IMR-90 (cell line): Measurements from ENCODE around the gene KLHDC9.

Experiments
- BHLHE40 ChIP-seq: fragments of 150-350 bp; IDR thresholded peaks from 2 replicates; pipeline ENCODE4 v1.6.1; 2016; ENCODE audit warnings: mild to moderate bottlenecking, low read depth, low read length
- CEBPB ChIP-seq: IDR thresholded peaks from 2 replicates; pipeline ENCODE4 v1.6.1; 2012; ENCODE audit warnings: low read depth, low read length, improper control_type of control experiment
- CHD1 ChIP-seq: IDR thresholded peaks from 2 replicates; pipeline ENCODE4 v1.6.1; 2012; ENCODE audit warnings: low read depth, low read length, improper control_type of control experiment
- CTCF ChIP-seq: conservative IDR thresholded peaks from 2 replicates; pipeline ENCODE4 v1.5.1; 2012; ENCODE audit warnings: mild to moderate bottlenecking, low read depth, low read length, improper control_type of control experiment
- MAFK ChIP-seq: IDR thresholded peaks from 2 replicates; pipeline ENCODE4 v1.6.1; 2012; ENCODE audit warnings: low read depth, low read length, improper control_type of control experiment
- NFE2L2 ChIP-seq: fragments of 150-350 bp; IDR thresholded peaks from 2 replicates; pipeline ENCODE4 v1.6.1; 2016; ENCODE audit warnings: low read depth, mild to moderate bottlenecking, low read length
- POLR2A ChIP-seq: IDR thresholded peaks from 2 replicates; pipeline ENCODE4 v1.6.1; 2012; ENCODE audit warnings: mild to moderate bottlenecking, low read depth, low read length
- RAD21 ChIP-seq: IDR thresholded peaks from 2 replicates; pipeline ENCODE4 v1.6.1; 2012; ENCODE audit warnings: low read length, improper control_type of control experiment
- RCOR1 ChIP-seq: IDR thresholded peaks from 2 replicates; pipeline ENCODE4 v1.6.1; 2012; ENCODE audit warnings: mild to moderate bottlenecking, low read length, improper control_type of control experiment; ENCODE audit not compliant: insufficient replicate concordance
- RFX5 ChIP-seq: IDR thresholded peaks from 2 replicates; pipeline ENCODE4 v1.8.0; 2012; ENCODE audit warnings: low read depth, mild to moderate bottlenecking, low read length, moderate library complexity
- USF2 ChIP-seq: fragments of 150-350 bp; IDR thresholded peaks from 2 replicates; pipeline ENCODE4 v1.6.1; 2017; ENCODE audit warnings: mild to moderate bottlenecking, antibody characterized with exemption, low read length, low read depth

- TF ChIP-seq POLR2A (no peak), MAFK (no peak), CTCF (no peak), CHD1 (no peak), RFX5 (no peak), RCOR1 (no peak), NFE2L2 (no peak), RAD21 (no peak), USF2 (no peak), BHLHE40 (no peak), CEBPB (no peak)
These were observed 8.2 kb upstream of the KLHDC9 start for GRCh38 chr1:161089938-161090337.
